Activated B cell treated with CpG ODN at 0.5 μM for 24 hours (primary cell): Measurements from ENCODE around the gene IFT52. TPM values are rescaled to one million over a fixed set of nuclear protein-coding genes. Genes with fewer than 3 reads are reported as not detected.

Source experiments
- ATAC-seq: fragments of 200-7000 bp; cut with Tn5 transposase; one replicate; pipeline ENCODE4 v1.10.0; 2021; ENCODE audit warnings: low read depth, mild to moderate bottlenecking, moderate library complexity
- CTCF ChIA-PET: fragments of 350-600 bp; sonication (Branson Sonifier 250); formaldehyde crosslinking; loops from one replicate; lab custom pipeline; 2021; ENCODE audit warnings: antibody characterized with exemption; lab: Charles Lee
- POLR2A ChIA-PET: fragments of 350-600 bp; sonication (Branson Sonifier 250); formaldehyde crosslinking; loops from one replicate; lab custom pipeline; 2021; ENCODE audit warnings: antibody characterized with exemption; lab: Charles Lee
- DNase-seq: peaks from one replicate; pipeline ENCODE4 v3.0.0; 2022
- H3K27ac Mint-ChIP-seq: one replicate; pipeline ENCODE4 v1.8.0; 2020; ENCODE audit warnings: mixed read lengths
- H3K27me3 Mint-ChIP-seq: one replicate; pipeline ENCODE4 v1.8.0; 2021; ENCODE audit warnings: mixed read lengths
- H3K36me3 Mint-ChIP-seq: one replicate; pipeline ENCODE4 v1.8.0; 2021; ENCODE audit warnings: low read depth, mixed read lengths
- H3K4me1 Mint-ChIP-seq: one replicate; pipeline ENCODE4 v1.8.0; 2021; ENCODE audit warnings: mixed read lengths
- H3K4me3 Mint-ChIP-seq: one replicate; pipeline ENCODE4 v1.8.0; 2020; ENCODE audit warnings: mild to moderate bottlenecking, mixed read lengths
- H3K9me3 Mint-ChIP-seq: one replicate; pipeline ENCODE4 v1.8.0; 2020; ENCODE audit warnings: mixed read lengths
- CTCF ChIP-seq: fragments of 200-600 bp; IDR thresholded peaks from one replicate; pipeline ENCODE4 v1.8.0; 2022; ENCODE audit warnings: antibody characterized with exemption, mild to moderate bottlenecking
- intact Hi-C: fragments of 100-400 bp; cut with micrococcal nuclease; formaldehyde crosslinking; loops from one replicate; pipeline ENCODE4 v1.15.1; 2024
- total RNA-seq: library from RNA; stranded (reverse); gene quantifications from 2 replicates; pipeline ENCODE4 v1.2.3, GENCODE V29; 2022

The IFT52 gene
- total RNA-seq, 1 donor from 2014 or later, result 18.7 TPM

- intact Hi-C loops, result no loop called here
- H3K9me3 Mint-ChIP-seq, result peaks cover 4% of the 10 kb centered on the region
- H3K27me3 Mint-ChIP-seq, result no peaks in the 10 kb centered on the region
- POLR2A ChIA-PET, result interaction anchor here (0.7 kb wide), 1 partner anchor 65 kb away, joined by 3 read pairs; no protein-coding TSS in a partner anchor
- CTCF ChIA-PET, result interaction anchor here (0.8 kb wide), 1 partner anchor 148 kb away, joined by 3 read pairs; no protein-coding TSS in a partner anchor
- ATAC-seq, result no peak
- H3K36me3 Mint-ChIP-seq, result peaks cover 21% of the 10 kb centered on the region
- H3K4me3 Mint-ChIP-seq, result no peak overlapping the region
- no peak overlapping the region for H3K27ac Mint-ChIP-seq
- TF ChIP-seq CTCF, result no peak
- no peaks in the 10 kb centered on the region for H3K4me1 Mint-ChIP-seq
- no peak for DNase-seq
Measured at GRCh38 chr20:43543138-43543537, 47.6 kb upstream of the IFT52 start.

GRCh38 chr20:43544501-43544900 is 46.2 kb upstream of the IFT52 start:
- TF ChIP-seq CTCF, result no peak
- ChIA-PET CTCF (no interaction called here), POLR2A (no interaction called here)
- H3K9me3 Mint-ChIP-seq, result peaks cover 4% of the 10 kb centered on the region
- intact Hi-C loops, result no loop called here
- ATAC-seq (no peak), DNase-seq (no peak)
- H3K4me3 Mint-ChIP-seq, result no peak overlapping the region
- no peaks in the 10 kb centered on the region for H3K4me1 Mint-ChIP-seq
- H3K27me3 Mint-ChIP-seq, result no peaks in the 10 kb centered on the region
- no peak overlapping the region for H3K27ac Mint-ChIP-seq
- H3K36me3 Mint-ChIP-seq, result peaks cover 19% of the 10 kb centered on the region

- TF ChIP-seq CTCF, result no peak
- Mint-ChIP-seq H3K27ac (no peak overlapping the region), H3K27me3 (no peaks in the 10 kb centered on the region), H3K36me3 (peaks cover 19% of the 10 kb centered on the region), H3K4me1 (no peaks in the 10 kb centered on the region), H3K9me3 (peaks cover 4% of the 10 kb centered on the region), H3K4me3 (no peak overlapping the region)
- no peak for DNase-seq
- CTCF ChIA-PET, result interaction anchor here (1.0 to 1.2 kb wide), 2 partner anchors 8 to 146 kb away, joined by 3 to 4 read pairs; no protein-coding TSS in a partner anchor
- POLR2A ChIA-PET, result no interaction called here
- intact Hi-C loops, result no loop called here
- no peak for ATAC-seq
Measured at GRCh38 chr20:43545837-43546578, 44.7 kb upstream of the IFT52 start.

GRCh38 chr20:43548273-43548880 is 42.4 kb upstream of the IFT52 start:
- intact Hi-C loops, result no loop called here
- ChIA-PET CTCF (interaction anchor here (1.0 kb wide), 1 partner anchor 10 kb away, joined by 3 read pairs; no protein-coding TSS in a partner anchor), POLR2A (no interaction called here)
- no peak for TF ChIP-seq CTCF
- ATAC-seq (no peak), DNase-seq (no peak)
- Mint-ChIP-seq H3K36me3 (peaks cover 19% of the 10 kb centered on the region), H3K4me1 (no peaks in the 10 kb centered on the region), H3K4me3 (no peak overlapping the region), H3K27ac (no peak overlapping the region), H3K9me3 (peaks cover 4% of the 10 kb centered on the region), H3K27me3 (no peaks in the 10 kb centered on the region)

GRCh38 chr20:43549416-43550065 is 41.2 kb upstream of the IFT52 start:
- Mint-ChIP-seq H3K36me3 (peaks cover 16% of the 10 kb centered on the region), H3K27ac (no peak overlapping the region), H3K27me3 (no peaks in the 10 kb centered on the region), H3K4me3 (no peak overlapping the region), H3K9me3 (peaks cover 4% of the 10 kb centered on the region), H3K4me1 (no peaks in the 10 kb centered on the region)
- no peak for ATAC-seq
- POLR2A ChIA-PET, result interaction anchor here (0.6 kb wide), 1 partner anchor 26 kb away, joined by 5 read pairs; no protein-coding TSS in a partner anchor
- TF ChIP-seq CTCF, result no peak
- DNase-seq, result no peak
- CTCF ChIA-PET, result interaction anchor here (0.8 kb wide), 1 partner anchor 12 kb away, joined by 3 read pairs; no protein-coding TSS in a partner anchor
- intact Hi-C loops, result no loop called here
